Naive thymus-derived CD8-positive, alpha-beta T cell (primary cell): ENCODE data around the gene ZNF182. TPM values are rescaled to one million over a fixed set of nuclear protein-coding genes. Genes with fewer than 3 reads are reported as not detected.
"Not testable (repeated sequence)": the region's sequence is repeated elsewhere in the genome, so short reads cannot be mapped to it uniquely, and the experiment has no call there.

Experiments
- ATAC-seq, 2 donors: fragments of 150-1000 bp; cut with Tn5 transposase in 1 of 2; sonication (Bioruptor Pico), chemical (Tn5 transposase) in 1 of 2; 1 replicate in 1 of 2; 2 replicates in 1 of 2; pipeline ENCODE4 v1.10.0; 2021; ENCODE audit warnings: mild to moderate bottlenecking in 2 of 2, moderate library complexity in 2 of 2
- POLR2A ChIA-PET: fragments of 350-600 bp; sonication (Branson Sonifier 250); formaldehyde crosslinking; loops from one replicate; lab custom pipeline; 2021; ENCODE audit warnings: antibody characterized with exemption; lab: Charles Lee
- DNase-seq, 10 donors: peaks; one replicate each; pipeline versions ENCODE4 v3.0.0 to v3.0.0-alpha.2; 2020 to 2022
- H3K27ac Mint-ChIP-seq, 10 donors: one replicate each; pipeline ENCODE4 v1.8.0; 2020 to 2022; ENCODE audit warnings: mild to moderate bottlenecking in 10 of 10, mixed read lengths in 10 of 10, moderate library complexity in 4 of 10, inconsistent platforms in 1 of 10
- H3K27me3 Mint-ChIP-seq, 5 donors: one replicate each; pipeline ENCODE4 v1.8.0; 2021 to 2022; ENCODE audit warnings: mixed read lengths in 5 of 5
- H3K36me3 Mint-ChIP-seq, 3 donors: one replicate each; pipeline ENCODE4 v1.8.0; 2020 to 2022; ENCODE audit warnings: mixed read lengths in 3 of 3, mild to moderate bottlenecking in 2 of 3, inconsistent platforms in 1 of 3
- H3K4me1 Mint-ChIP-seq, 4 donors: one replicate each; pipeline ENCODE4 v1.8.0; 2021 to 2022; ENCODE audit warnings: mixed read lengths in 4 of 4
- H3K4me3 Mint-ChIP-seq, 10 donors: one replicate each; pipeline ENCODE4 v1.8.0; 2020 to 2022; ENCODE audit warnings: mild to moderate bottlenecking in 10 of 10, mixed read lengths in 10 of 10, moderate library complexity in 6 of 10, inconsistent platforms in 1 of 10
- H3K9me3 Mint-ChIP-seq, 9 donors: one replicate each; pipeline ENCODE4 v1.8.0; 2020 to 2022; ENCODE audit warnings: mixed read lengths in 9 of 9, mild to moderate bottlenecking in 3 of 9, inconsistent platforms in 1 of 9, moderate library complexity in 1 of 9
- polyA plus RNA-seq, 3 donors: library from polyadenylated mRNA; unstranded; fragments of 300-500 nt; fragmentation: Illumina TruSeq; gene quantifications; one replicate each; pipeline ENCODE4 v1.2.3, GENCODE V29; 2021
- total RNA-seq, 8 experiments: library from RNA in 2 of 8; stranded (reverse) in 2 of 8; gene quantifications; one replicate each; pipeline ENCODE4 v1.2.3 and lab custom pipeline; 2021 to 2026

The ZNF182 gene
- total and polyA plus RNA-seq, 5 experiments from 2014 or later, result 3.7 to 14.6 (median 7.6) TPM

GRCh38 chrX:48021026-48021900 lies 17.5 kb upstream of the ZNF182 start:
- Mint-ChIP-seq H3K4me1 (peaks cover 11 to 13% (median 12%) of the 10 kb centered on the region in 4 donors), H3K36me3 (no peaks in the 10 kb centered on the region), H3K4me3 (peak overlapping the region; percentile 88 to 99 (median 94)), H3K27ac (peak overlapping the region; percentile 95 to 99 (median 98)), H3K9me3 (peaks cover 0 to 4% (median 0%) of the 10 kb centered on the region in 9 donors), H3K27me3 (no peaks in the 10 kb centered on the region)
- DNase-seq (peak; percentile 58 to 91 (median 80)), ATAC-seq (peak; percentile 59 to 63)
- POLR2A ChIA-PET, result interaction anchor here (0.9 to 1.2 kb wide), 2 partner anchors 185 to 788 kb away, joined by 3 to 8 read pairs; partner anchors contain the start of gene ZNF81

GRCh38 chrX:48020472-48020871 lies 16.7 kb upstream of the ZNF182 start:
- H3K4me1 Mint-ChIP-seq, result peaks cover 7 to 11% (median 8%) of the 10 kb centered on the region in 4 donors
- peak overlapping the region; percentile 72 to 99 (median 97) for H3K27ac Mint-ChIP-seq
- H3K36me3 Mint-ChIP-seq, H3K9me3 Mint-ChIP-seq, H3K27me3 Mint-ChIP-seq: not testable (repeated sequence)
- peak overlapping the region; percentile 83 to 99 (median 93) for H3K4me3 Mint-ChIP-seq
- DNase-seq (peak in 5 of 10 donors; percentile 7 to 35 (median 30)), ATAC-seq (peak; percentile 33 to 37)
- POLR2A ChIA-PET, result interaction anchor here (0.9 to 1.2 kb wide), 2 partner anchors 184 to 787 kb away, joined by 3 to 8 read pairs; partner anchors contain the start of gene ZNF81

- H3K4me1 Mint-ChIP-seq, H3K9me3 Mint-ChIP-seq, DNase-seq, POLR2A ChIA-PET, H3K36me3 Mint-ChIP-seq, H3K27me3 Mint-ChIP-seq, H3K4me3 Mint-ChIP-seq: not testable (repeated sequence)
- H3K27ac Mint-ChIP-seq, result peak overlapping the region in 1 of 10 donors; percentile 98
- ATAC-seq, result peak; percentile 72 to 79
Observed at GRCh38 chrX:48019892-48020291, 16.1 kb upstream of the ZNF182 start.

- H3K27me3 Mint-ChIP-seq, H3K27ac Mint-ChIP-seq, H3K36me3 Mint-ChIP-seq, H3K4me3 Mint-ChIP-seq, DNase-seq, ATAC-seq, H3K9me3 Mint-ChIP-seq, H3K4me1 Mint-ChIP-seq: not testable (repeated sequence)
- POLR2A ChIA-PET, result interaction anchor here (0.7 kb wide), 1 partner anchor 418 kb away, joined by 3 read pairs; no protein-coding TSS in a partner anchor
Observed at GRCh38 chrX:48016583-48017310, 13.0 kb upstream of the ZNF182 start.

- H3K9me3 Mint-ChIP-seq, H3K4me3 Mint-ChIP-seq, H3K27me3 Mint-ChIP-seq, DNase-seq, H3K4me1 Mint-ChIP-seq, POLR2A ChIA-PET, H3K27ac Mint-ChIP-seq, H3K36me3 Mint-ChIP-seq, ATAC-seq: not testable (repeated sequence)
Observed at GRCh38 chrX:48009445-48009960, 5.7 kb upstream of the ZNF182 start.

- POLR2A ChIA-PET, H3K27me3 Mint-ChIP-seq, H3K9me3 Mint-ChIP-seq, ATAC-seq, DNase-seq, H3K36me3 Mint-ChIP-seq: not testable (repeated sequence)
- Mint-ChIP-seq H3K4me3 (peak within 1 kb of the TSS in 1 of 10 donors; percentile 52), H3K27ac (peak within 1 kb of the TSS in 2 of 10 donors; percentile 62 to 85), H3K4me1 (peaks cover 10 to 22% (median 15%) of the 10 kb centered on the region in 4 donors)
Observed at GRCh38 chrX:48006688-48007087, 2.9 kb upstream of the ZNF182 start, which contains the start of gene SPACA5. TSS of gene SPACA5 (plus strand) at chrX:48006988. CDS start at chrX:48007803, 815 bp downstream.

GRCh38 chrX:48003367-48003757 lies 427 bp downstream of the ZNF182 start:
- Mint-ChIP-seq H3K36me3 (peaks cover 0 to 28% (median 10%) of the 10 kb centered on the region in 3 donors), H3K4me3 (peak overlapping the region; percentile 93 to 99 (median 96)), H3K4me1 (peaks cover 10 to 34% (median 25%) of the 10 kb centered on the region in 4 donors), H3K9me3 (peaks cover 0 to under 1% (median 0%) of the 10 kb centered on the region in 9 donors), H3K27me3 (no peaks in the 10 kb centered on the region), H3K27ac (peak overlapping the region; percentile 96 to 99 (median 98))
- ATAC-seq (peak; percentile 6 to 16), DNase-seq (peak in 2 of 10 donors; percentile 10 to 24)
- POLR2A ChIA-PET, result no interaction called here

GRCh38 chrX:48002929-48003328 lies 860 bp downstream of the ZNF182 start:
- peaks cover 0 to 4% (median 0%) of the 10 kb centered on the region in 9 donors for H3K9me3 Mint-ChIP-seq
- H3K4me1 Mint-ChIP-seq, result peaks cover 10 to 34% (median 25%) of the 10 kb centered on the region in 4 donors
- POLR2A ChIA-PET, result no interaction called here
- H3K36me3 Mint-ChIP-seq, result peaks cover 0 to 32% (median 10%) of the 10 kb centered on the region in 3 donors
- no peak for DNase-seq
- ATAC-seq, result no peak
- H3K4me3 Mint-ChIP-seq, result peak overlapping the region in 9 of 10 donors; percentile 29 to 98 (median 93)
- H3K27ac Mint-ChIP-seq, result peak overlapping the region in 6 of 10 donors; percentile 12 to 99 (median 81)
- no peaks in the 10 kb centered on the region for H3K27me3 Mint-ChIP-seq

- Mint-ChIP-seq H3K9me3 (peaks cover 0 to 4% (median 0%) of the 10 kb centered on the region in 9 donors), H3K27me3 (no peaks in the 10 kb centered on the region), H3K36me3 (peaks cover 0 to 36% (median 13%) of the 10 kb centered on the region in 3 donors), H3K27ac (peak overlapping the region in 8 of 10 donors; percentile 18 to 83 (median 69)), H3K4me1 (peaks cover 10 to 34% (median 27%) of the 10 kb centered on the region in 4 donors), H3K4me3 (peak overlapping the region; percentile 41 to 66 (median 56))
- DNase-seq (no peak), ATAC-seq (no peak)
- POLR2A ChIA-PET, result no interaction called here
Observed at GRCh38 chrX:48002319-48002718, 1.5 kb downstream of the ZNF182 start.

GRCh38 chrX:48001260-48001659 lies 2.5 kb downstream of the ZNF182 start:
- peak overlapping the region in 2 of 10 donors; percentile 3 to 71 for H3K27ac Mint-ChIP-seq
- POLR2A ChIA-PET, result no interaction called here
- DNase-seq (no peak), ATAC-seq (no peak)
- H3K36me3 Mint-ChIP-seq, result peaks cover 2 to 46% (median 18%) of the 10 kb centered on the region in 3 donors
- no peaks in the 10 kb centered on the region for H3K27me3 Mint-ChIP-seq
- H3K4me1 Mint-ChIP-seq, result peaks cover 10 to 34% (median 28%) of the 10 kb centered on the region in 4 donors
- peak overlapping the region in 5 of 10 donors; percentile 1 to 61 (median 18) for H3K4me3 Mint-ChIP-seq
- H3K9me3 Mint-ChIP-seq, result peaks cover 0 to 4% (median 0%) of the 10 kb centered on the region in 9 donors

GRCh38 chrX:47992669-47993068 lies 11.1 kb downstream of the ZNF182 start:
- Mint-ChIP-seq H3K4me1 (peaks cover 18 to 41% (median 32%) of the 10 kb centered on the region in 4 donors), H3K36me3 (peaks cover 26 to 63% (median 40%) of the 10 kb centered on the region in 3 donors), H3K9me3 (peaks cover 0 to 3% (median 0%) of the 10 kb centered on the region in 9 donors), H3K4me3 (peak overlapping the region in 3 of 10 donors; percentile 24 to 55 (median 43)), H3K27ac (peak overlapping the region in 9 of 10 donors; percentile 25 to 90 (median 80)), H3K27me3 (no peaks in the 10 kb centered on the region)
- POLR2A ChIA-PET, result no interaction called here
- DNase-seq, result no peak
- ATAC-seq, result no peak

GRCh38 chrX:47992095-47992380 lies 11.8 kb downstream of the ZNF182 start:
- DNase-seq (no peak), ATAC-seq (no peak)
- Mint-ChIP-seq H3K36me3 (peaks cover 32 to 63% (median 42%) of the 10 kb centered on the region in 3 donors), H3K4me1 (peaks cover 18 to 38% (median 32%) of the 10 kb centered on the region in 4 donors), H3K27me3 (no peaks in the 10 kb centered on the region), H3K27ac (peak overlapping the region; percentile 25 to 90 (median 84)), H3K4me3 (peak overlapping the region in 7 of 10 donors; percentile 40 to 79 (median 63)), H3K9me3 (peaks cover 0 to 3% (median 0%) of the 10 kb centered on the region in 9 donors)
- POLR2A ChIA-PET, result no interaction called here
